OCI-LY7 (cell line): Measurements from ENCODE around the gene MUC22.
"Not testable (repeated sequence)": the region's sequence is repeated elsewhere in the genome, so short reads cannot be mapped to it uniquely, and the experiment has no call there.

Experiments used
- EZH2phosphoT487 ChIP-seq: fragments of 200-600 bp; sonication (generic); IDR thresholded peaks from 2 replicates; pipeline ENCODE4 v1.6.1; 2018; ENCODE audit warnings: low read depth, borderline replicate concordance, mild to moderate bottlenecking, mixed run types, antibody characterized with exemption, low read length, moderate library complexity, mixed read lengths
- TF ChIP-seq, protein P1 (sequence below): fragments of 200-600 bp; sonication (generic); conservative IDR thresholded peaks from 2 replicates; pipeline ENCODE4 v1.5.1; 2014; ENCODE audit warnings: mild to moderate bottlenecking, antibody characterized with exemption, low read length, moderate library complexity, mixed read lengths

DNA sequence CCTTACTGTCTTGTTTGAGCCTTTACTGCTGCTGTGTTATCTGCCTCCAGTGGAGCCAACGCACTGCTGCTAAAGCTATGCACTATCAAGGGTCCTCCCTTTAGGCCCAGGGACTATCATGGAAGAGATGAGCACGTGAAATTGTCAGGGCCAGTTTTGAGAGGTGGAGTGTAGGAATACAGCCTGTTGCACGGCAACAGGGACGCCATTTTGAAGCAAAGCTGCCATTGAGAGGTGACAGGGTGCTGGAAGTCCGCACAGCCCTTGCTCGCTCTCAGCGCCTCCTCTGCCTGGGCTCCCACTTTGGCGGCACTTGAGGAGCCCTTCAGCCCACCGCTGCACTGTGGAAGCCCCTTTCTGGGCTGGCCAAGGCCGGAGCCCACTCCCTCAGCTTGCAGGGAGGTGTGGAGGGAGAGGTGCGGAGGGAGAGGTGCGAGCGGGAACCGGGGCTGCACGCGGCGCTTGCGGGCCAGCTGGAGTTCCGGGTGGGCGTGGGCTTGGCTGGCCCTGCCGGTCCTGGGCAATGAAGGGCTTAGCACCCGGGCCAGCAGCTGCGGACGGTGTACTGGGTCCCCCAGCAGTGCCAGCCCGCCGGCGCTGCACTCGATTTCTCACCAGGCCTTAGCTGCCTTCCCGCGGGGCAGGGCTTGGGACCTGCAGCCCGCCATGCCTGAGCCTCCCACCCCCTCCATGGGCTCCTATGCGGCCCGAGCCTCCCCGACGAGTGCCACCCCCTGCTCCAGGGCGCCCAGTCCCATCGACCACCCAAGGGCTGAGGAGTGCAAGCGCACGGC, 10.0 kb upstream of the MUC22 start:
- TF ChIP-seq, protein P1, sequence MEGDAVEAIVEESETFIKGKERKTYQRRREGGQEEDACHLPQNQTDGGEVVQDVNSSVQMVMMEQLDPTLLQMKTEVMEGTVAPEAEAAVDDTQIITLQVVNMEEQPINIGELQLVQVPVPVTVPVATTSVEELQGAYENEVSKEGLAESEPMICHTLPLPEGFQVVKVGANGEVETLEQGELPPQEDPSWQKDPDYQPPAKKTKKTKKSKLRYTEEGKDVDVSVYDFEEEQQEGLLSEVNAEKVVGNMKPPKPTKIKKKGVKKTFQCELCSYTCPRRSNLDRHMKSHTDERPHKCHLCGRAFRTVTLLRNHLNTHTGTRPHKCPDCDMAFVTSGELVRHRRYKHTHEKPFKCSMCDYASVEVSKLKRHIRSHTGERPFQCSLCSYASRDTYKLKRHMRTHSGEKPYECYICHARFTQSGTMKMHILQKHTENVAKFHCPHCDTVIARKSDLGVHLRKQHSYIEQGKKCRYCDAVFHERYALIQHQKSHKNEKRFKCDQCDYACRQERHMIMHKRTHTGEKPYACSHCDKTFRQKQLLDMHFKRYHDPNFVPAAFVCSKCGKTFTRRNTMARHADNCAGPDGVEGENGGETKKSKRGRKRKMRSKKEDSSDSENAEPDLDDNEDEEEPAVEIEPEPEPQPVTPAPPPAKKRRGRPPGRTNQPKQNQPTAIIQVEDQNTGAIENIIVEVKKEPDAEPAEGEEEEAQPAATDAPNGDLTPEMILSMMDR, result not testable (repeated sequence)
- not testable (repeated sequence) for TF ChIP-seq EZH2phosphoT487
